ENCODE measurements around the gene AKAP10. TPM values are rescaled to one million over a fixed set of nuclear protein-coding genes. Genes with fewer than 3 reads are reported as not detected.
"Not testable (repeated sequence)": the region's sequence is repeated elsewhere in the genome, so short reads cannot be mapped to it uniquely, and the experiment has no call there.

Gene AKAP10
- polyA plus RNA-seq, 3 donors from 2014 or later = 9.9 to 21.6 (median 14.7) TPM

DNA sequence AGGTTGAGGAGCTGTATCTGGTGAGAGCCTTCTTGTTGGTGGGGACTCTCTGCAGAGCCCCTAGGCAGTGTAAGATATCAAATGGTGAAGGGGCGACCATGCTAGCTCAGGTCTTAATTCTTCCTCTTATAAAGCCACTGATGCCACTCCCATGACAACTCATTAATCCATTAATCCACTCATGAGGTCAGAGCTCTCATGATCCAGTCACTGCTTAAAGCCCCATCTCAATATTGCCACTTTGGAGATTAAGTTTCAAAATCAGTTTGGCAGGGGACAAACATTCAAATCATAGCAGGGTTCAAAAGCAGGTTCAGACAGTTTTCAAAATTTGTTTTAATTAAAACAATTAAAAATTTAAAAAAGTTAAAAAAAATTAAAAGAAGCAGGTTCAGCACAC is 18.5 kb upstream of the AKAP10 start:
- H3K27ac Mint-ChIP-seq = no peak overlapping the region
- no peaks in the 10 kb centered on the region for H3K36me3 Mint-ChIP-seq
- no peak overlapping the region for H3K4me3 Mint-ChIP-seq
- no peak for DNase-seq
- peaks cover 2 to 14% (median 8%) of the 10 kb centered on the region in 3 donors for H3K27me3 Mint-ChIP-seq (ENCODE audit: low read depth in 3 of 3)
- H3K4me1 Mint-ChIP-seq = peaks cover 0 to 1% of the 10 kb centered on the region in 2 donors
- H3K9me3 Mint-ChIP-seq = no peaks in the 10 kb centered on the region

DNA sequence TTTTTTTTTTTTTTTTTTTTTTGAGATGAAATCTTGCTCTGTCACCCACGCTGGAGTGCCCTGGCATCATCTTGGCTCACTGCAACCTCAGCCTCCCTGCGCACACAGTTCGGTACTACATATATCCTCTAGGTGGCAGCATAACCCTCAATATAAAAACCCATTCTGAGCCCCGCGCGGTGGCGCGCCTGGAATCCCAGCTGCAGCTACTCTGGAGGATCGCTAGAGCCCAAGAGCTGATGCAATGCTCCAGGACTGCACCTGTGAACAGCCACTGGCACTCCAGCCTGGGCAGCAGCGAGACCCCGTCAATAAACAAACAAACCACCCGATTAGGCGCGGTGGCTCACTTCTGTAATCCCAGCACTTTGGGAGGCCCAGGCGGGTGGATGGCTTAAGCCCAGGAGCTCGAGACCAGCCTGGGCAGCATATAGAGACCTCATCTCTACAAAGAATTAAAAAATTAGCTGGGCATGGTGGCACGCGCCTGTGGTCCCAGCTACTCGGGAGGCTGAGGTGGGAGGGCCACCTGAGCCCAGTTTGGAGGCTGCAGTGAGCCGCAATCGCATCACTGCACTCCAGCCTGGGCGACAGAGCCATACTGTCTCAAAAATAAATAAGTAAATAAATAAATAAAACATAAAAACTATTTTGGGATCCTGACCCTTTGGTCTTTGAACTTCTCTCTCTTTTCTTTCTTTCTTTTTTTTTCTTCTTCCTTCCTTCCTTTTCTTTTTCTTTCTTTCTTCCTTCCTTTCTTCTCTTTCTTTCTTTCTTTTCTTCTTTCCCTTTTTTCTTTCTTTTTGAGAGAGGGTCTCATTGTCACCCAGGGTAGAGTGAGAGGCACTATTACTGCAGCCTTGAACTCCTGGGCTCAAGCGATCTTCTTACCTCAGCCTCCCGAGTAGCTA is 15.4 kb upstream of the AKAP10 start:
- no peak overlapping the region for H3K27ac Mint-ChIP-seq
- peak; percentile 69 to 75 (median 74) for DNase-seq
- peaks cover 0 to 1% of the 10 kb centered on the region in 2 donors for H3K4me1 Mint-ChIP-seq
- H3K9me3 Mint-ChIP-seq = no peaks in the 10 kb centered on the region
- H3K27me3 Mint-ChIP-seq (ENCODE audit: low read depth in 3 of 3) = peaks cover 2 to 9% (median 5%) of the 10 kb centered on the region in 3 donors
- no peaks in the 10 kb centered on the region for H3K36me3 Mint-ChIP-seq
- H3K4me3 Mint-ChIP-seq = peak overlapping the region in 2 of 5 donors; percentile 29 to 62

DNA sequence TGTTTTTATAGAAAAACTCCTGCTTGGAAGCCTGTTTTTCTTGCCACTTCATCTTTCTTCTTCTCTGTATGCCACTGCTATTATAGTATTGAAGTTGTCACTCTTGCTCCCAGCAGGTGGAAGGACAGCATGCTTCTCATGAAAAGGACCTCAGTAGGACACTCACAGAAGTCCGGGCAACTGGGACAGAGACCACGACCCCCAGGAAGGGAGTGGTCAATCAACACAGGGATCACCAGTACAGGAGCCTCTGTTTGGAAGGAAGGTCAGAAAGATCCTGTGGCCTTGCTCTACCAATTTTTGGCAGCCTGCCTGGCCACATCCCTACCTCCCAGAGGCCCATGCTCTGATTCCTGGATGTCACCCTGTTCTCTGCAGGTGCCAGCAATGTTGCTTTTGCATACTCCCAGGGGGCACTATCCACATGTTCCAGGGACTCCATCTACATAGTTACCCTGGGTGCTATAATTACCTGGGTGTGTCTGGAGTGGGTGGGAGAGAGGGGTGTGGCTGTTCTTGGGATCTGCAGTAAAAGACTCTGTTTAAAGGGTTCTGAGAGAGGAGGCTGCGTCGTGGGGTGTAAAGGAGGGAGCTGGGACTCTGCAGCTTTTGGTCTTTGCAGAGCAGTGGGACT is 13.7 kb upstream of the AKAP10 start:
- no peak for DNase-seq
- Mint-ChIP-seq H3K36me3 (no peaks in the 10 kb centered on the region), H3K9me3 (no peaks in the 10 kb centered on the region), H3K27me3 (ENCODE audit: low read depth in 3 of 3) (peaks cover 2 to 5% (median 5%) of the 10 kb centered on the region in 3 donors), H3K4me1 (peaks cover 0 to 1% of the 10 kb centered on the region in 2 donors), H3K4me3 (no peak overlapping the region), H3K27ac (no peak overlapping the region)

DNA sequence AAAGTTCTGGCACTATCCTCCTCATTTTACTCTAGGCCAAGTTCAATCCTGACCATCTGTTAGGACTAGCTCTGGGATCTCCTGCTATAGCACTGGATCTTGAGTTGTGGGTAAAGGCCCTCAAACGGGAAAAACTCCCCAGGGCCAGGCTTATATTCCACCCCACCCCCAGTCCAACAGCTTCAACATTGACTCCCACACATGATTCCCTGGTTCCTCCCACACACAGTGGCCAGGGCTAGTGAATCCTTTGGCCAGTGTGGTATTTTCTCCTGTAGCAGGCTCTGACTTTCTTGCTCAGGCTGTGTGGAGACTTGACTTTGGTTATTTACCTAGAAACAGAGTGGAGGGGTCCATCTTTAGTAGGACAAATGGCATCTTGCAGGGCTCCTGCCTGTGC is 10.3 kb upstream of the AKAP10 start:
- peak overlapping the region in 1 of 6 donors; percentile 8 for H3K27ac Mint-ChIP-seq
- H3K4me1 Mint-ChIP-seq = no peaks in the 10 kb centered on the region
- no peaks in the 10 kb centered on the region for H3K36me3 Mint-ChIP-seq
- no peak for DNase-seq
- no peaks in the 10 kb centered on the region for H3K9me3 Mint-ChIP-seq
- no peak overlapping the region for H3K4me3 Mint-ChIP-seq
- peaks cover 2 to 6% (median 5%) of the 10 kb centered on the region in 3 donors for H3K27me3 Mint-ChIP-seq (ENCODE audit: low read depth in 3 of 3)

DNA sequence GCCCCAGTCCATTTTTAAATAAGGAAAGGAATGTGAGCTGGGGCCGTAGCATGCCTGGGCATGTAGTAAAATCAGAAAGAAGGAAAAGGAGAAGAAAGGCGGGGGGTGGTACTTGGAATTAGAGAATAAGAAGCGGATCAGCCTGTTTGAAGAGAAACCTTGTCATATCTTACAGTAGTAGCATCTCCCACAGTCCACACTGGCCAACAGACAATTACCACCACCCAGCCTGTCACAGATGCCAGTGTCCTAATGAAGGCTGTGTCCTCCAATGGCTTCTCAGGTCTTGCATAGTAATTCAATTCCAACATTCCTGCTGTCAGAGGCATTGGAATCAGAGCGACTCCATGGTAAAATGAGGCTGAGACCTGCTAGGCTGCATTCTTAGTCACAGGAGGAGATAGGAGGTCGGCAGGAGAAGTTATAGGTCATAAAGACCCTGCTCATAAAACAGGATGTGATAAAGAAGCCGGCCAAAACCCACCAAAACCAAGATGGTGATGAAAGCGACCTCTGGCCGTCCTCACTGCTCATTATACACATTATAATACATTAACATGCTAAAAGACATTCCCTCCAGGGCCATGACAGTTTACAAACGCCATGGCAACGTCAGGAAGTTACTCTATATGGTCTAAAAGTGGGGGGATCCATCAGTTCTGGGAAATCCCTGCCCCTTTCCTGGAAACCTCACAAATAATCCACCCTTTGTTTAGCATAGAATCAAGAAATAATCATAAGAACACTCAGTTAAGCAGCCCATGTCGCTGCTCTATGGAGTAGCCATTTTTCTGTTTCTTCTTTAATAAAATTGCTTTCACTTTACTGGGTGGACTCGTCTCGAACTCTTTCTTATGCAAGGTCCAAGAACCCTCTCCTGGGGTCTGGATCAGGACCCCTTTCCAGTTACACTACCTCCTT is 9.6 kb upstream of the AKAP10 start:
- DNase-seq = no peak
- Mint-ChIP-seq H3K4me1 (no peaks in the 10 kb centered on the region), H3K27ac (no peak overlapping the region), H3K27me3 (ENCODE audit: low read depth in 3 of 3) (peaks cover 2 to 5% (median 4%) of the 10 kb centered on the region in 3 donors), H3K4me3 (no peak overlapping the region), H3K9me3 (no peaks in the 10 kb centered on the region), H3K36me3 (no peaks in the 10 kb centered on the region)

DNA sequence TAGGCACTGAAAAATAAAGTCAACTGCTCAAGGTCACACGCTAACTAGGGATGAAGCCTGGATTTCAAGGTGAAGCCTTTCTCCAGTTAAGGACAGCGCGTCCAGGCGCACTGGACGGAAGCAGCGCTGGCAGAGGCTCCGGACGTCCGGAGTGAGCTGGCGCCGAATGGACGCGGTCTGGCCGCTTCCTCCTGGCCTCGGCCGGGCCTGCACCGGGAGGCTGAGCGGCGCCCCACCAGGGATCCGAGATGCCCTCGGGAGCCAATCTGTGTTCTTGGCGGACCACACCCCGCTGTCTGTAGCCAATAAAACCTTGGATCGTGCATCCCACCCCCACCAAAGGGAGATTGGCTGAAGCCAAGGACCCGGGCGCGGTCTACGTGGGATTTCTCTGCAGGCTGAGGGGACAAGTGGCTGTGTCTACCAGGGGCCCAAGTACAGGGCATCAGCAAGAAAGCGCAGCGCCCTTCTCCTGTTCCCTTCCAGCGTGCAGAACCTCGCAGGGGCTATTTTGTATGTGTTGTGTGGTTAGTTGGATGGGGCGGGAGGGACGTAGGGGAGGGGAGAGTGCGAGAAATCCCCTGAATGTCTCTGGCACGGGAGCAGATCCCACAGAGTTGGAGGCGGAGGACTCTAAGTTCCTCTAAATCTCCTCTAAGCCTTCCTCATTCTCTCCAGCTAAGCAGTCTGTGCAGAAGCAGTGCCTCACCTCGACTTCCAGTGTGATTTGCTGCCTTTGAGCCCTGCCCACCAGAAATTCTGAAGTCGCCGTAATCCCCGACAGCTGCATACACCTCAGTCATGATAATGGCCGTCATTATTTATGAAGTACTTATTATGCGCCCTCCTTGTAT is 2.5 kb upstream of the AKAP10 start:
- no peak for DNase-seq
- Mint-ChIP-seq H3K4me3 (peak overlapping the region in 2 of 5 donors; percentile 11 to 15), H3K27me3 (ENCODE audit: low read depth in 3 of 3) (peaks cover 5 to 13% (median 10%) of the 10 kb centered on the region in 3 donors), H3K36me3 (no peaks in the 10 kb centered on the region), H3K27ac (no peak overlapping the region), H3K9me3 (no peaks in the 10 kb centered on the region), H3K4me1 (peaks cover 30% of the 10 kb centered on the region in 2 donors)

DNA sequence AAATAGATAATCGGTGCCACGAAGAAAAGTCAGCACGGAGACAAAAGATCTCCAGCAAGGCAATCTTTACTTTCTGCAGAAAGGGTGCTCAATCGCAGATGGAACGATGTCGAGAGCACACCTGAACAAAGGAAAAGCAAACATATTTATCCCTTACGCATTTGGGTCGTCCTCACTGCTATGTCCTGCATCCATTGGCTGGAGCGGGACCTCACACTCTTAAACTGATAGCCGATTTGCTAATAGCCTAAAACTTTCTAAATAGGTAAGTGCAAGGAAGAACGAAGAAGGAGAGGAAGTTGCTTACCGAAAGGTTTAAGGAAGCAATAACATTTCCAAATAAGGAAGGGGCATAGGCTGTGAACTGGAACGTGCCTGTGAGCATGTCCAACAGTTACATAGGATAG is 1.2 kb upstream of the AKAP10 start:
- H3K27ac Mint-ChIP-seq = peak overlapping the region; percentile 92 to 98 (median 94)
- no peaks in the 10 kb centered on the region for H3K36me3 Mint-ChIP-seq
- no peaks in the 10 kb centered on the region for H3K9me3 Mint-ChIP-seq
- H3K27me3 Mint-ChIP-seq (ENCODE audit: low read depth in 3 of 3) = peaks cover 5 to 13% (median 8%) of the 10 kb centered on the region in 3 donors
- H3K4me3 Mint-ChIP-seq = peak overlapping the region; percentile 93 to 98 (median 97)
- no peak for DNase-seq
- H3K4me1 Mint-ChIP-seq = peaks cover 41 to 42% of the 10 kb centered on the region in 2 donors

DNA sequence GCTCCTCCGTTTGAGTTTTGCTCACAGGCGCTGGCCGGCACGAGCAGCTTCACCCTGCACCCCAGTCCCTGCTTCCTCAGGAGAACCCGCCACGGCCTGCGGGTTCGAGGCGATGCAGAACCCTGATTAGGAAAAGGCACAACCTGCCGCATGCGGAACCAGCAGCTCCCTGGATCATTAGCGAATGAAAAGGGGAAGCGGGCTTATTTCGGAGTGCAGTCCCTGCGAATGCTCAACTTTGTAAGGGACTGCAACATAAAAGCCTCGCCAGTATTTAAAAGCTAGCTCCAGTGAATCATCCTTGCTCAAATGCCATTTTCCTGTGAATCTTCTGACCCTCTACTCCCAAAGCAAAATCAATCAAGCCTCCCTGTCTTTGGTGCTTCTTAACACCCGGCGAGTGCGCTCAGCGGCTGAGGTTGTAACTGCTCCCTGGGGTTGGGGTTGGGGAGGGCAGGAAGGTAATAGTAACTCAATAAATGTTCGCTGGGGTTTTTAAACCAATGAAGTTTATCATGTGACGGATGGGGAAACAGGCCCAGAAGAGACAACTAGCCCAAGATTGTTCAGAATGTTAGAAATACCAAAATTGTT is 678 bp upstream of the AKAP10 start:
- Mint-ChIP-seq H3K36me3 (peaks cover 0 to 4% (median 3%) of the 10 kb centered on the region in 3 donors), H3K4me3 (peak overlapping the region; percentile 93 to 98 (median 97)), H3K27me3 (ENCODE audit: low read depth in 3 of 3) (peaks cover 5 to 13% (median 8%) of the 10 kb centered on the region in 3 donors), H3K9me3 (no peaks in the 10 kb centered on the region), H3K27ac (peak overlapping the region; percentile 92 to 98 (median 94)), H3K4me1 (peaks cover 46 to 47% of the 10 kb centered on the region in 2 donors)
- peak in 1 of 3 donors; percentile 20 for DNase-seq

DNA sequence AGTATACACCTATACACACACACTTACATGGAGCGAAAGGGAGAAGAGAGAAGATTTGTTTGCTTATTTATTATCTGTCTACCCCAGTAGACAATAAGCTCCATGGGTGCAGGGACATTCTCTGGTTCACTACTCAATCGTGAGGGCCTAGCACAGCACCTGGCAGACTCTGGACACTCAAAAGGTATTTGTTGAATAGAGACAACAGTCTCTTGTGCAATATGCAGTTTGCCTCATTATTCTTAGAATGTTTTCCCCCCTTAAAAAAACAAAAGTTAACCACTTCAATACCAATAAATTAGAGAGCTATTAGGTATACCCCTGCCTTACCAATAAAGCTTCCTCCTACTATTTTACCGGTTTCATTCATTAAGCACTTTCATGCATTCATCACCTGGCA is 2.0 kb downstream of the AKAP10 start:
- H3K36me3 Mint-ChIP-seq = peaks cover 0 to 6% (median 4%) of the 10 kb centered on the region in 3 donors

DNA sequence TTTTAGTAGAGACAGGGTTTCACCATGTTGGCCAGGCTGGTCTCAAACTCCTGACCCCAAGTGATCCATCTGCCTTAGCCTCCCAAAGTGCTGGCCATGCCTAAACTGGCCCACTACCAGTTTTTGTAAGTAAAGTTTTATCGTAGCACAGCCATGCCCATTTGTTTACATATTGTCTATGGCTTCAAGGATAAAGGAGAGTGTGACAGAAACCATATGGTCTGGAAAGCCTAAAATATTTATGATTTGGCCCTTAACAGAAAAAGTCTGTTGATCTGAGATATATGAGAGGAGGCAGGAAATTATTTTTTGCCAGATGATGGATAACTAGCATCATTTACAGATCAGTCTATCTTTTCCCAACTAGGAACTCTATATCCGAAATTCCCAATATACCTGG is 4.5 kb downstream of the AKAP10 start:
- H3K4me3 Mint-ChIP-seq = no peak overlapping the region
- DNase-seq = no peak
- peaks cover 0 to 6% (median 4%) of the 10 kb centered on the region in 3 donors for H3K36me3 Mint-ChIP-seq
- H3K27me3 Mint-ChIP-seq (ENCODE audit: low read depth in 3 of 3) = peaks cover 5 to 9% (median 7%) of the 10 kb centered on the region in 3 donors
- H3K9me3 Mint-ChIP-seq = no peaks in the 10 kb centered on the region
- H3K27ac Mint-ChIP-seq = peak overlapping the region in 4 of 6 donors; percentile 9 to 49 (median 30)
- peaks cover 56 to 79% of the 10 kb centered on the region in 2 donors for H3K4me1 Mint-ChIP-seq

More for the DNA sequence above, 2.0 kb downstream of the AKAP10 start:
- H3K4me3 Mint-ChIP-seq = peak overlapping the region; percentile 25 to 70 (median 55)
- peaks cover 5 to 13% (median 8%) of the 10 kb centered on the region in 3 donors for H3K27me3 Mint-ChIP-seq (ENCODE audit: low read depth in 3 of 3)
- no peak for DNase-seq
- H3K4me1 Mint-ChIP-seq = peaks cover 56 to 69% of the 10 kb centered on the region in 2 donors
- peak overlapping the region; percentile 43 to 84 (median 60) for H3K27ac Mint-ChIP-seq
- H3K9me3 Mint-ChIP-seq = no peaks in the 10 kb centered on the region

DNA sequence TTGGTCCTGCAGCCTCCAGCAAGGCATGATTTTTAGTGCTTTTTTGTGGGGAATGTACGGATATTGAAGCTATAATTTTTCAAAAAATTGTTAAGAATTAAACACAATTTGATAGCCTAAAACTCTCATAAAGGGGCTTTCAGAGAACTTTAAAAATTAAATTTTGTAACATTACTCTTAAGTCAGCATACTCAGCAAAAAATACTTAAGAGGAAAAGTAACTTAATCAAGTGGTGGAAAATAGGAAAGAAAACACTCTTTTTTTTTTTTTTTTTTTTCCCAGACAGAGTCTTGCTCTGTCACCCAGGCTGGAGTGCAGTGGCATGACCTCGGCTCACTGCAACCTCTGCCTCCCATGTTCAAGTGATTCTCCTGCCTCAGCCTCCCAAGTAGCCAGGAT is 14.7 kb downstream of the AKAP10 start:
- DNase-seq; H3K27ac Mint-ChIP-seq; H3K4me3 Mint-ChIP-seq; H3K27me3 Mint-ChIP-seq (ENCODE audit: low read depth in 3 of 3); H3K9me3 Mint-ChIP-seq: not testable (repeated sequence)
- peaks cover 3 to 21% (median 16%) of the 10 kb centered on the region in 3 donors for H3K36me3 Mint-ChIP-seq
- H3K4me1 Mint-ChIP-seq = peaks cover 15 to 51% of the 10 kb centered on the region in 2 donors

DNA sequence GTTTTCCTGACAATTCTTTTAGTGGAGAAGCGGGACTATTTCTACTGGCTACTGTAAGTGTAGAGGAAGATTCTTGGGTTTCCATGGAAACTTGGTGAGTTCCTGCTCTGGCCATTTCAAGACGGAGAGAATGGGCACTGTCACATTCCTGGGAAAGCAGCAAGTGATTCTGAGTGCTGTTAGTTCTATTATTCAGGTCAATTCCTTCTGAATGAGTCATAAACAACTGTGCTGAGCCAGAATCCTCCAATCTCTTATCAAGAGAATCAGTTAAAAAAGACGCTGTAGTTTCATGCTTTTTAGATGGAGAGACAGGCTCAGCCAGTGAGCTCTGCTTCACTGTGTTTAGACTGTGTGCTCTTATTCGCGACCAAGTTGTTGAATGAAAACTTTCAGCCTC is 19.6 kb downstream of the AKAP10 start:
- Mint-ChIP-seq H3K9me3 (no peaks in the 10 kb centered on the region), H3K27ac (peak overlapping the region in 2 of 6 donors; percentile 58 to 66), H3K36me3 (peaks cover 11 to 29% (median 16%) of the 10 kb centered on the region in 3 donors), H3K4me1 (peaks cover 26 to 63% of the 10 kb centered on the region in 2 donors), H3K27me3 (ENCODE audit: low read depth in 3 of 3) (peaks cover 0 to 1% (median 0%) of the 10 kb centered on the region in 3 donors), H3K4me3 (no peak overlapping the region)
- no peak for DNase-seq
